HCT116 (cell line): ENCODE measurements around the gene TMEM203. TPM values are rescaled to one million over a fixed set of nuclear protein-coding genes. Genes with fewer than 3 reads are reported as not detected.

Source experiments
- ATAC-seq: fragments of 200-7000 bp; cut with Tn5 transposase; 2 replicates; pipeline ENCODE4 v1.9.1; 2020; ENCODE audit warnings: mild to moderate bottlenecking, moderate library complexity
- BruUV-seq: library from RNA; stranded (reverse); fragments of 400-500 nt; replicated peaks from 2 replicates; lab custom pipeline; 2021; lab: Mats Ljungman, UMichigan
- CTCF ChIA-PET: fragments of 300-600 bp; sonication (Branson Sonifier 250); formaldehyde crosslinking; loops from one replicate; lab custom pipeline; 2021; ENCODE audit warnings: antibody characterized with exemption; lab: Charles Lee
- POLR2A ChIA-PET: fragments of 300-600, 350-600 bp; sonication (Branson Sonifier 250); formaldehyde crosslinking; loops from one replicate; lab custom pipeline; 2021; ENCODE audit warnings: antibody characterized with exemption; lab: Charles Lee
- RAD21 ChIA-PET, 2 experiments: fragments of 300-600 bp; sonication (Branson Sonifier 250); formaldehyde crosslinking; loops; one replicate each; lab custom pipeline; 2023; ENCODE audit warnings: low total read pairs in 2 of 2; ENCODE audit not compliant: uncharacterized antibody in 2 of 2, unreplicated experiment in 2 of 2, low non-redundant PET in 1 of 2; lab: Charles Lee
- DNase-seq: peaks from one replicate; pipeline ENCODE4 v3.0.0-alpha.2; 2010; ENCODE audit warnings: low read depth, low spot score
- H2AFZ ChIP-seq: fragments of 200-600 bp; shearing (Covaris generic), sonication (generic); 2 replicates; pipeline ENCODE4 v1.6.1; 2017; ENCODE audit warnings: low read depth, mixed run types, mixed read lengths, antibody characterized with exemption, low read length; ENCODE audit not compliant: poor library complexity, severe bottlenecking
- H3K27ac ChIP-seq: 2 replicates; pipeline ENCODE4 v1.5.1; 2012; ENCODE audit warnings: low read depth, low read length
- H3K27me3 ChIP-seq: fragments of 200-600 bp; sonication (generic); 2 replicates; pipeline ENCODE4 v1.6.1; 2016; ENCODE audit warnings: mixed run types, low read length, mixed read lengths; ENCODE audit not compliant: insufficient read depth
- H3K36me3 ChIP-seq, 2 experiments: fragments of 200-500 bp in 1 of 2; fragments of 200-600 bp in 1 of 2; sonication (Bioruptor generic) in 1 of 2; sonication (generic) in 1 of 2; 2 replicates each; pipeline versions ENCODE4 v1.5.1 to v1.6.1; 2014 to 2016; ENCODE audit warnings: low read length in 2 of 2, inconsistent platforms in 1 of 2, mixed read lengths in 1 of 2, mixed run types in 1 of 2; ENCODE audit not compliant: insufficient read depth in 2 of 2, control insufficient read depth in 1 of 2
- H3K4me1 ChIP-seq, 2 experiments: fragments of 200-600 bp in 1 of 2; sonication (generic) in 1 of 2; 2 replicates each; pipeline versions ENCODE4 v1.5.1 to v1.6.1; 2012 to 2017; ENCODE audit warnings: low read length in 2 of 2, inconsistent platforms in 1 of 2, mild to moderate bottlenecking in 1 of 2, mixed read lengths in 1 of 2, mixed run types in 1 of 2, moderate library complexity in 1 of 2; ENCODE audit not compliant: insufficient read depth in 2 of 2, control insufficient read depth in 1 of 2
- H3K4me2 ChIP-seq: fragments of 200-600 bp; sonication (generic); 2 replicates; pipeline ENCODE4 v1.6.1; 2017; ENCODE audit warnings: mixed run types, low read length, mixed read lengths
- H3K4me3 ChIP-seq, 2 experiments: fragments of 200-600 bp in 1 of 2; sonication (generic) in 1 of 2; replicated peaks in 1 of 2; 2 replicates each; pipeline ENCODE4 v1.5.1; 2011 to 2016; ENCODE audit warnings: low read length in 2 of 2, control low read depth in 1 of 2, low read depth in 1 of 2, mild to moderate bottlenecking in 1 of 2, mixed read lengths in 1 of 2, mixed run types in 1 of 2
- H3K79me2 ChIP-seq: fragments of 200-600 bp; sonication (generic); 2 replicates; pipeline ENCODE4 v1.6.1; 2017; ENCODE audit warnings: mild to moderate bottlenecking, mixed run types, low read length, moderate library complexity, mixed read lengths; ENCODE audit not compliant: insufficient read depth
- H3K9ac ChIP-seq: fragments of 200-600 bp; sonication (generic); 2 replicates; pipeline ENCODE4 v1.6.1; 2016; ENCODE audit warnings: low read length, mixed read lengths
- H3K9me2 ChIP-seq: fragments of 200-600 bp; sonication (generic), shearing (Covaris generic); 2 replicates; pipeline ENCODE4 v1.6.1; 2017; ENCODE audit warnings: mixed run types, mild to moderate bottlenecking, moderate library complexity; ENCODE audit not compliant: insufficient read depth
- H3K9me3 ChIP-seq, 2 experiments: fragments of 200-500 bp in 1 of 2; fragments of 200-600 bp in 1 of 2; sonication (Bioruptor generic) in 1 of 2; sonication (generic) in 1 of 2; 2 replicates each; pipeline ENCODE4 v1.6.1; 2014 to 2017; ENCODE audit warnings: low read length in 2 of 2, mixed read lengths in 2 of 2, inconsistent platforms in 1 of 2, low read depth in 1 of 2, mild to moderate bottlenecking in 1 of 2, mixed run types in 1 of 2, moderate library complexity in 1 of 2; ENCODE audit not compliant: control insufficient read depth in 1 of 2, insufficient read depth in 1 of 2
- H4K20me1 ChIP-seq: fragments of 200-600 bp; sonication (generic), shearing (Covaris generic); 2 replicates; pipeline ENCODE4 v1.6.1; 2017; ENCODE audit warnings: mixed run types, mild to moderate bottlenecking, moderate library complexity; ENCODE audit not compliant: insufficient read depth
- CBX3 ChIP-seq: IDR thresholded peaks from 2 replicates; pipeline ENCODE4 v1.6.1; 2012; ENCODE audit warnings: low read depth
- EZH2 ChIP-seq: fragments of 200-600 bp; sonication (generic); IDR thresholded peaks from 2 replicates; pipeline ENCODE4 v1.6.1; 2017; ENCODE audit warnings: antibody characterized with exemption, mixed run types
- EZH2phosphoT487 ChIP-seq: fragments of 200-600 bp; IDR thresholded peaks from 2 replicates; pipeline ENCODE4 v1.6.1; 2018; ENCODE audit warnings: antibody characterized with exemption, borderline replicate concordance
- MAX ChIP-seq: IDR thresholded peaks from 2 replicates; pipeline ENCODE4 v1.6.1; 2012
- RAD21 ChIP-seq: IDR thresholded peaks from 2 replicates; pipeline ENCODE4 v1.6.1; 2012; ENCODE audit warnings: low read depth, mild to moderate bottlenecking
- REST ChIP-seq: IDR thresholded peaks from 2 replicates; pipeline ENCODE4 v1.6.1; 2012; ENCODE audit warnings: low read depth
- SIN3A ChIP-seq: IDR thresholded peaks from 2 replicates; pipeline ENCODE4 v1.6.1; 2012; ENCODE audit warnings: low read depth
- SP1 ChIP-seq: IDR thresholded peaks from 2 replicates; pipeline ENCODE4 v1.6.1; 2012; ENCODE audit warnings: low read depth
- SRF ChIP-seq: IDR thresholded peaks from 2 replicates; pipeline ENCODE4 v1.6.1; 2012; ENCODE audit warnings: low read depth
- ZFX ChIP-seq: fragments of 450-650 bp; IDR thresholded peaks from 2 replicates; pipeline ENCODE4 v1.6.1; 2017
- ZNF274 ChIP-seq: fragments of 200-500 bp; sonication (Bioruptor generic); IDR thresholded peaks from 2 replicates; pipeline ENCODE4 v1.6.1; 2014; ENCODE audit warnings: mild to moderate bottlenecking, low read depth, low read length, inconsistent platforms
- intact Hi-C: fragments of 100-400 bp; cut with micrococcal nuclease; formaldehyde crosslinking; loops from 2 replicates; pipeline ENCODE4 v1.10.0; 2022
- total RNA-seq: library from RNA; stranded (reverse); gene quantifications from one replicate; pipeline ENCODE4 v1.2.1, GENCODE V29; 2021; ENCODE audit not compliant: unreplicated experiment

TMEM203 gene
- total RNA-seq, 1 experiment from 2014 or later: 45.0 TPM

GRCh38 chr9:137247135-137247915 is 41.9 kb upstream of the TMEM203 start:
- no peak overlapping the region for H2AFZ ChIP-seq
- intact Hi-C loops: no loop called here
- no peak for ATAC-seq
- RAD21 ChIA-PET: no interaction called here
- H3K4me3 ChIP-seq: no peak overlapping the region
- H3K9ac ChIP-seq: no peak overlapping the region
- no peak for DNase-seq
- no peaks in the 10 kb centered on the region for H3K9me3 ChIP-seq
- TF ChIP-seq SRF: no peak
- TF ChIP-seq EZH2: no peak
- no peak for TF ChIP-seq RAD21
- TF ChIP-seq SIN3A: no peak
- no peak for TF ChIP-seq CBX3
- TF ChIP-seq EZH2phosphoT487: no peak
- TF ChIP-seq MAX: no peak
- no peak for TF ChIP-seq SP1
- TF ChIP-seq REST: no peak
- TF ChIP-seq ZFX: no peak
- TF ChIP-seq ZNF274: no peak
- peaks cover 16% of the 10 kb centered on the region for H3K79me2 ChIP-seq
- no peaks in the 10 kb centered on the region for H3K27me3 ChIP-seq
- H3K4me1 ChIP-seq: peaks cover 6 to 23% of the 10 kb centered on the region in 2 experiments
- H3K4me2 ChIP-seq: no peak overlapping the region
- no peaks in the 10 kb centered on the region for H3K9me2 ChIP-seq
- peaks cover 14% of the 10 kb centered on the region; the same call in 1 of the 2 replicates for H4K20me1 ChIP-seq
- POLR2A ChIA-PET: no interaction called here
- H3K36me3 ChIP-seq: peaks cover 7 to 14% of the 10 kb centered on the region in 2 experiments
- CTCF ChIA-PET: interaction anchor here (1.0 to 2.4 kb wide), 2 partner anchors 11 to 180 kb away, joined by 4 to 7 read pairs; no protein-coding TSS in a partner anchor
- H3K27ac ChIP-seq: no peak overlapping the region
- BruUV-seq: no TSS peak
